Gastrocnemius medialis (tissue), 4 donors: Measurements from ENCODE around the gene PNMA1.

Experiments
- CTCF ChIP-seq, 5 experiments: fragments of 450-650 bp in 3 of 5; fragments of 200-600 bp in 2 of 5; sonication (generic) in 2 of 5; IDR thresholded peaks in 4 of 5; conservative IDR thresholded peaks in 1 of 5; 1 replicate in 4 of 5; 2 replicates in 1 of 5; pipeline ENCODE4 v1.5.1; 2016 to 2019; ENCODE audit warnings: antibody characterized with exemption in 5 of 5, mild to moderate bottlenecking in 3 of 5, moderate library complexity in 3 of 5
- POLR2A ChIP-seq, 2 donors: fragments of 450-650 bp; IDR thresholded peaks; one replicate each; pipeline ENCODE4 v1.6.1; 2017; ENCODE audit warnings: antibody characterized with exemption in 2 of 2, mild to moderate bottlenecking in 2 of 2, moderate library complexity in 2 of 2

DNA sequence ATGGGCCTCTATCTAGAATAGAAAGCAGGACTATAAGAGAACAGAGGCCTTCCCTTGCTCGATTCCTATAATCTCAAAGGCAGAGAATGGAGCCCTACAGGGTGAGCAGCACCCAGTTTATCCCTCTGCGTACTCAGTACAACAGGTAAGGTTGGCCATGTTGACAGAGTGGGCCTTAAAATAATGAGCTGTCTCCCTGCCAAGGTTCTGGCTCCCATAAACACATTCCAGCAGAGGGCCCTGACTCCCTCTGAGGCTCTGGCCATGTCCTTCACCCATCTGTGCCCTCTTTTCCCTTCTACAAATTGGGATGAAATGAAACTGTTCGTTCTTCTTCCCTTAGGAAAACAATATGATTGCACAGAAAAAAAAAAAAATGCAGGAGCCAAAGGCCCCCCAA, 16.9 kb upstream of the PNMA1 start:
- TF ChIP-seq CTCF (IDR thresholded peaks at IDR 0.05 in 4 of 5, conservative IDR thresholded peaks at IDR 0.05 in 1 of 5): no peak
- TF ChIP-seq POLR2A (IDR thresholded peaks at IDR 0.05): no peak
